DND-41 (cell line): ENCODE data around the gene ARF3.

Source experiments
- CTCF ChIP-seq: IDR thresholded peaks from 2 replicates; pipeline ENCODE4 v1.5.1; 2012; ENCODE audit warnings: borderline replicate concordance, low read length, moderate library complexity, mild to moderate bottlenecking; ENCODE audit not compliant: poor library complexity, severe bottlenecking; ENCODE audit errors: extremely low read depth
- EZH2 ChIP-seq: IDR thresholded peaks from 3 replicates; pipeline ENCODE4 v1.6.1; 2012; ENCODE audit warnings: borderline replicate concordance, low read depth, mild to moderate bottlenecking, moderate library complexity, low read length, inconsistent platforms; ENCODE audit not compliant: severe bottlenecking

- TF ChIP-seq EZH2: no peak
- TF ChIP-seq CTCF: no peak
Observed at GRCh38 chr12:48952691-48953090, 4.6 kb downstream of the ARF3 start.
